Measurements from ENCODE around the gene CPB1. TPM values are rescaled to one million over a fixed set of nuclear protein-coding genes. Genes with fewer than 3 reads are reported as not detected.

Gene CPB1
- total RNA-seq, 1 experiment from 2014 or later: not detected

GRCh38 chr3:148856384-148856783 lies 28.8 kb downstream of the CPB1 start:
- no peaks in the 10 kb centered on the region for H3F3A ChIP-seq (ENCODE audit: low read length, unreplicated experiment)
- H3K9me2 ChIP-seq (replicated peaks; ENCODE audit: low read length): no peaks in the 10 kb centered on the region
- no peak overlapping the region for H3K4me3 ChIP-seq (ENCODE audit: low read length)
- intact Hi-C loops (cut with micrococcal nuclease): no loop called here
- H4K20me1 ChIP-seq (ENCODE audit: low read length): no peaks in the 10 kb centered on the region
- peaks cover 42% of the 10 kb centered on the region for H3K27me3 ChIP-seq (ENCODE audit: low read length)
- H2AFZ ChIP-seq (ENCODE audit: low read length): no peak overlapping the region
- H3K27ac ChIP-seq (ENCODE audit: low read length): no peak overlapping the region
- no peak for ATAC-seq
- ChIA-PET POLR2A (ENCODE audit: unreplicated experiment) (no interaction called here), CTCF (no interaction called here)
- TF ChIP-seq CTCF (conservative IDR thresholded peaks at IDR 0.05; ENCODE audit: low read depth, low read length) (no peak), EZH2 (IDR thresholded peaks at IDR 0.05; ENCODE audit: low read length, unreplicated experiment) (no peak), EZH2phosphoT487 (IDR thresholded peaks at IDR 0.05; ENCODE audit: borderline replicate concordance, low read length) (no peak)
- no peaks in the 10 kb centered on the region for H3K79me2 ChIP-seq (ENCODE audit: low read length)
- no peaks in the 10 kb centered on the region for H3K36me3 ChIP-seq (ENCODE audit: low read depth, low read length)
- BruUV-seq (replicated peaks): no TSS peak
- no peak overlapping the region for H3K9ac ChIP-seq (ENCODE audit: low read length)
- no peak overlapping the region for H3K4me2 ChIP-seq (ENCODE audit: low read length)
- no peak for DNase-seq
- no peaks in the 10 kb centered on the region for H3K4me1 ChIP-seq (ENCODE audit: insufficient read depth, low read length)
- no peaks in the 10 kb centered on the region for H3K9me3 ChIP-seq (ENCODE audit: low read length)

- H3K9me2 ChIP-seq (replicated peaks; ENCODE audit: low read length): no peaks in the 10 kb centered on the region
- no peaks in the 10 kb centered on the region for H3K79me2 ChIP-seq (ENCODE audit: low read length)
- H3K4me1 ChIP-seq (ENCODE audit: insufficient read depth, low read length): no peaks in the 10 kb centered on the region
- no peak overlapping the region for H2AFZ ChIP-seq (ENCODE audit: low read length)
- no peak for ATAC-seq
- peaks cover 42% of the 10 kb centered on the region for H3K27me3 ChIP-seq (ENCODE audit: low read length)
- ChIA-PET CTCF (no interaction called here), POLR2A (ENCODE audit: unreplicated experiment) (no interaction called here)
- no peaks in the 10 kb centered on the region for H3F3A ChIP-seq (ENCODE audit: low read length, unreplicated experiment)
- intact Hi-C loops (cut with micrococcal nuclease): no loop called here
- no peak overlapping the region for H3K27ac ChIP-seq (ENCODE audit: low read length)
- BruUV-seq (replicated peaks): no TSS peak
- H4K20me1 ChIP-seq (ENCODE audit: low read length): no peaks in the 10 kb centered on the region
- H3K4me3 ChIP-seq (ENCODE audit: low read length): no peak overlapping the region
- no peak overlapping the region for H3K4me2 ChIP-seq (ENCODE audit: low read length)
- DNase-seq: no peak
- H3K36me3 ChIP-seq (ENCODE audit: low read depth, low read length): no peaks in the 10 kb centered on the region
- TF ChIP-seq CTCF (conservative IDR thresholded peaks at IDR 0.05; ENCODE audit: low read depth, low read length): no peak
- TF ChIP-seq EZH2 (IDR thresholded peaks at IDR 0.05; ENCODE audit: low read length, unreplicated experiment): no peak
- no peak for TF ChIP-seq EZH2phosphoT487 (IDR thresholded peaks at IDR 0.05; ENCODE audit: borderline replicate concordance, low read length)
- no peaks in the 10 kb centered on the region for H3K9me3 ChIP-seq (ENCODE audit: low read length)
- H3K9ac ChIP-seq (ENCODE audit: low read length): no peak overlapping the region
These were observed 29.7 kb downstream of the CPB1 start for GRCh38 chr3:148857316-148857715.

DNA sequence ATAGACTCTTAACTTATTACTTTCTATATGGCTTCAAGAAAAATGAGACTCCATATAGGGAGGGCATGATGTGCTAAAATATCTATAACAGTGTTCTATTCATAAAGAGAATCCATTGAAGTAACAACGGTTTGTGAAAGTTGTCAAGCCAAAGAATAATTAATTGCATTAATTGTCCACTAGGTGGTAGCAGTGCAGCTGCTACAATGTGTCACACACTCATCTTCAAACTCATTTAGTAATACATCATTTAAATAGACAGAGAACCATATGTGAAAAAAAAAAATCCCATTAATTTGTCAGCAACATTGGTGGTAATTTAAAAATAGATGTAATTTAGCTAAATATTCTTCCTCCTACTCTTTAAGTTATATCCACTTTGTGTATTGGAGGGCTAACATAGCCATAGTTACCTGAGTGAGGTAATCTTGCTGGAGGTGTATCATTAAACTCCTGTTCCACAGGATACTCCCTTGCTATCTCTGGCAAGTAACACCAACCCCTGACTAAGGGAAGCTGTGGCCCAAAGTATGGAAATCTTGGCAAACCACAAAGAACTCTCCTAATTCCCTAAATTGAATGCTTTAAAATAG lies 33.8 kb downstream of the CPB1 start:
- Histone ChIP-seq H3K4me1 (ENCODE audit: insufficient read depth, low read length) (no peaks in the 10 kb centered on the region), H4K20me1 (ENCODE audit: low read length) (no peaks in the 10 kb centered on the region), H3K27ac (ENCODE audit: low read length) (no peak overlapping the region), H3K36me3 (ENCODE audit: low read depth, low read length) (no peaks in the 10 kb centered on the region), H3F3A (ENCODE audit: low read length, unreplicated experiment) (no peaks in the 10 kb centered on the region), H2AFZ (ENCODE audit: low read length) (no peak overlapping the region), H3K79me2 (ENCODE audit: low read length) (no peaks in the 10 kb centered on the region), H3K4me3 (ENCODE audit: low read length) (no peak overlapping the region), H3K9ac (ENCODE audit: low read length) (no peak overlapping the region), H3K9me2 (replicated peaks; ENCODE audit: low read length) (no peaks in the 10 kb centered on the region), H3K9me3 (ENCODE audit: low read length) (no peaks in the 10 kb centered on the region), H3K27me3 (ENCODE audit: low read length) (peaks cover 47% of the 10 kb centered on the region), H3K4me2 (ENCODE audit: low read length) (no peak overlapping the region)
- ChIA-PET POLR2A (ENCODE audit: unreplicated experiment) (no interaction called here), CTCF (interaction anchor here (0.6 kb wide), 1 partner anchor 82 kb away, joined by 4 read pairs; no protein-coding TSS in a partner anchor)
- peak; percentile 72 for DNase-seq
- TF ChIP-seq CTCF (conservative IDR thresholded peaks at IDR 0.05; ENCODE audit: low read depth, low read length) (peak; percentile 90), EZH2 (IDR thresholded peaks at IDR 0.05; ENCODE audit: low read length, unreplicated experiment) (no peak)
- no TSS peak for BruUV-seq (replicated peaks)
- intact Hi-C loops (cut with micrococcal nuclease): loop anchor here (1.0 to 5.0 kb wide), 3 partner anchors 82 to 479 kb away; no protein-coding TSS in a partner anchor
- peak; percentile 70 for ATAC-seq

Measured in PC-3 (cell line).